Activated naive CD8-positive, alpha-beta T cell treated with anti-CD3 and anti-CD28 coated beads for 36 hours (primary cell): Measurements from ENCODE around the gene FUT2. TPM values are rescaled to one million over a fixed set of nuclear protein-coding genes. Genes with fewer than 3 reads are reported as not detected.

ENCODE experiments used
- DNase-seq: peaks from one replicate; pipeline ENCODE4 v3.0.0; 2021
- H3K27ac Mint-ChIP-seq: one replicate; pipeline ENCODE4 v1.8.0; 2022; ENCODE audit warnings: mild to moderate bottlenecking, moderate library complexity, mixed read lengths
- H3K27me3 Mint-ChIP-seq: one replicate; pipeline ENCODE4 v1.8.0; 2022; ENCODE audit warnings: mild to moderate bottlenecking, mixed read lengths
- H3K36me3 Mint-ChIP-seq: one replicate; pipeline ENCODE4 v1.8.0; 2021; ENCODE audit warnings: mild to moderate bottlenecking, mixed read lengths
- H3K4me1 Mint-ChIP-seq: one replicate; pipeline ENCODE4 v1.8.0; 2021; ENCODE audit warnings: mixed read lengths
- H3K4me3 Mint-ChIP-seq: one replicate; pipeline ENCODE4 v1.8.0; 2022; ENCODE audit warnings: mild to moderate bottlenecking, moderate library complexity, mixed read lengths
- H3K9me3 Mint-ChIP-seq: one replicate; pipeline ENCODE4 v1.8.0; 2022; ENCODE audit warnings: mixed read lengths
- total RNA-seq, 2 experiments: library from RNA; stranded (reverse); gene quantifications; one replicate each; pipeline ENCODE4 v1.2.3, GENCODE V29; 2021

FUT2 gene
- total RNA-seq, 2 experiments from 2014 or later: not detected

GRCh38 chr19:48745208-48745995, 49.6 kb downstream of the FUT2 start:
- peaks cover 36% of the 10 kb centered on the region for H3K27me3 Mint-ChIP-seq
- peak; percentile 44 for DNase-seq
- H3K4me1 Mint-ChIP-seq: peaks cover 16% of the 10 kb centered on the region
- H3K36me3 Mint-ChIP-seq: peaks cover 2% of the 10 kb centered on the region
- no peak overlapping the region for H3K4me3 Mint-ChIP-seq
- H3K27ac Mint-ChIP-seq: no peak overlapping the region
- H3K9me3 Mint-ChIP-seq: peaks cover 2% of the 10 kb centered on the region

- no peak overlapping the region for H3K27ac Mint-ChIP-seq
- peaks cover 16% of the 10 kb centered on the region for H3K4me1 Mint-ChIP-seq
Measured at GRCh38 chr19:48746110-48746509, 50.3 kb downstream of the FUT2 start.

GRCh38 chr19:48746738-48747575, 51.2 kb downstream of the FUT2 start, which contains the start of gene IZUMO1:
TSS of gene IZUMO1 (minus strand) at chr19:48746909. CDS start at chr19:48745859, 1,050 bp downstream.
- H3K9me3 Mint-ChIP-seq: peaks cover 2% of the 10 kb centered on the region
- peaks cover 36% of the 10 kb centered on the region for H3K27me3 Mint-ChIP-seq
- peaks cover 11% of the 10 kb centered on the region for H3K4me1 Mint-ChIP-seq
- peaks cover 2% of the 10 kb centered on the region for H3K36me3 Mint-ChIP-seq
- DNase-seq: peak; percentile 50
- no peak within 1 kb of the TSS for H3K4me3 Mint-ChIP-seq
- peak within 1 kb of the TSS; percentile 29 for H3K27ac Mint-ChIP-seq

More at GRCh38 chr19:48746110-48746509, 50.3 kb downstream of the FUT2 start:
- Mint-ChIP-seq H3K27me3 (peaks cover 33% of the 10 kb centered on the region), H3K4me3 (no peak overlapping the region), H3K36me3 (peaks cover 2% of the 10 kb centered on the region), H3K9me3 (peaks cover 2% of the 10 kb centered on the region)
- no peak for DNase-seq

GRCh38 chr19:48749571-48750198, 53.9 kb downstream of the FUT2 start:
- H3K27ac Mint-ChIP-seq: no peak overlapping the region
- peaks cover 23% of the 10 kb centered on the region for H3K4me1 Mint-ChIP-seq
- no peak overlapping the region for H3K4me3 Mint-ChIP-seq
- peaks cover 44% of the 10 kb centered on the region for H3K27me3 Mint-ChIP-seq
- H3K36me3 Mint-ChIP-seq: peaks cover 2% of the 10 kb centered on the region
- H3K9me3 Mint-ChIP-seq: peaks cover 2% of the 10 kb centered on the region
- DNase-seq: no peak

- Mint-ChIP-seq H3K4me1 (peaks cover 23% of the 10 kb centered on the region), H3K9me3 (peaks cover 2% of the 10 kb centered on the region), H3K4me3 (no peak overlapping the region), H3K27ac (no peak overlapping the region), H3K36me3 (peaks cover 2% of the 10 kb centered on the region), H3K27me3 (peaks cover 46% of the 10 kb centered on the region)
- DNase-seq: no peak
Measured at GRCh38 chr19:48750351-48750750, 54.6 kb downstream of the FUT2 start.

- Mint-ChIP-seq H3K36me3 (peaks cover 2% of the 10 kb centered on the region), H3K4me1 (peaks cover 21% of the 10 kb centered on the region), H3K9me3 (peaks cover 2% of the 10 kb centered on the region)
Measured at GRCh38 chr19:48750771-48751504, 55.2 kb downstream of the FUT2 start.

GRCh38 chr19:48751845-48752495, 56.2 kb downstream of the FUT2 start:
- Mint-ChIP-seq H3K4me3 (peak overlapping the region; percentile 51), H3K9me3 (no peaks in the 10 kb centered on the region), H3K36me3 (no peaks in the 10 kb centered on the region), H3K27ac (no peak overlapping the region), H3K4me1 (peaks cover 14% of the 10 kb centered on the region), H3K27me3 (peaks cover 37% of the 10 kb centered on the region)
- DNase-seq: no peak

More at GRCh38 chr19:48750771-48751504, 55.2 kb downstream of the FUT2 start:
- peaks cover 44% of the 10 kb centered on the region for H3K27me3 Mint-ChIP-seq
- no peak overlapping the region for H3K27ac Mint-ChIP-seq
- DNase-seq: no peak
- peak overlapping the region; percentile 14 for H3K4me3 Mint-ChIP-seq

GRCh38 chr19:48752496-48753365, 57.0 kb downstream of the FUT2 start, which contains the start of gene FUT1:
TSS of gene FUT1 (minus strand) at chr19:48752641. CDS start at chr19:48751281, 1,360 bp downstream.
- Mint-ChIP-seq H3K4me1 (peaks cover 12% of the 10 kb centered on the region), H3K27ac (no peak within 1 kb of the TSS), H3K9me3 (no peaks in the 10 kb centered on the region), H3K27me3 (peaks cover 37% of the 10 kb centered on the region), H3K36me3 (no peaks in the 10 kb centered on the region), H3K4me3 (peak within 1 kb of the TSS; percentile 72)
- DNase-seq: peak; percentile 52

GRCh38 chr19:48755084-48755641, 59.4 kb downstream of the FUT2 start, which contains the start of gene FGF21:
TSS of gene FGF21 (plus strand) at chr19:48755524. CDS start at chr19:48756237, 713 bp downstream.
- H3K4me3 Mint-ChIP-seq: no peak within 1 kb of the TSS
- no peaks in the 10 kb centered on the region for H3K9me3 Mint-ChIP-seq
- no peak for DNase-seq

More at GRCh38 chr19:48755084-48755641, 59.4 kb downstream of the FUT2 start, which contains the start of gene FGF21:
- Mint-ChIP-seq H3K27ac (no peak within 1 kb of the TSS), H3K4me1 (peaks cover 12% of the 10 kb centered on the region), H3K36me3 (no peaks in the 10 kb centered on the region), H3K27me3 (peaks cover 40% of the 10 kb centered on the region)

Other genes starting within 250 kb of the FUT2 start
- 10 to 100 TPM; 91.1 to 98.5 TPM for gene GRWD1, start 250.0 kb upstream of the FUT2 start, total RNA-seq
- gene KCNJ14, start 240.4 kb upstream of the FUT2 start, total RNA-seq: 1 to 10 TPM; 1.4 to 1.5 TPM
- gene CYTH2, start 226.6 kb upstream of the FUT2 start, total RNA-seq: 10 to 100 TPM; 18.2 to 21.7 TPM
- gene LMTK3, start 184.1 kb upstream of the FUT2 start, total RNA-seq: 1 to 10 TPM; 2.2 to 2.8 TPM
- not detected for gene SULT2B1, start 143.8 kb upstream of the FUT2 start, total RNA-seq
- gene SPACA4, start 89.2 kb upstream of the FUT2 start, total RNA-seq: not detected
- 1 to 10 TPM; 4.4 TPM for gene FAM83E, start 80.9 kb upstream of the FUT2 start, total RNA-seq
- gene RPL18, start 76.8 kb upstream of the FUT2 start, total RNA-seq: 1,000 to 10,000 TPM; 1,968 to 2,008 TPM
- 10 to 100 TPM; 36.7 to 40.8 TPM for gene SPHK2, start 76.5 kb upstream of the FUT2 start, total RNA-seq
- gene DBP, start 58.6 kb upstream of the FUT2 start, total RNA-seq: 10 to 100 TPM in 1 of 2 experiments, 1 to 10 TPM in 1; 9.3 to 10.1 TPM
- gene CA11, start 49.8 kb upstream of the FUT2 start, total RNA-seq: 10 to 100 TPM; 11.9 to 14.1 TPM
- under 1 TPM; 0.21 to 0.24 TPM for gene NTN5, start 23.0 kb upstream of the FUT2 start, total RNA-seq
- gene MAMSTR, start 23.8 kb downstream of the FUT2 start, total RNA-seq: under 1 TPM; 0.41 to 0.46 TPM
- under 1 TPM; 0.40 to 0.49 TPM for gene RASIP1, start 44.6 kb downstream of the FUT2 start, total RNA-seq
- gene IZUMO1, start 50.9 kb downstream of the FUT2 start, total RNA-seq: not detected
- under 1 TPM; 0.06 to 0.12 TPM for gene FUT1, start 56.7 kb downstream of the FUT2 start, total RNA-seq
- gene FGF21, start 59.6 kb downstream of the FUT2 start, total RNA-seq: not detected
- 10 to 100 TPM; 62.6 to 63.6 TPM for gene BCAT2, start 115.1 kb downstream of the FUT2 start, total RNA-seq
- gene HSD17B14, start 140.5 kb downstream of the FUT2 start, total RNA-seq: under 1 TPM; 0.35 to 0.66 TPM
- gene PLEKHA4, start 172.6 kb downstream of the FUT2 start, total RNA-seq: 1 to 10 TPM; 5.8 to 7.6 TPM
- 10 to 100 TPM; 60.8 to 65.4 TPM for gene PPP1R15A, start 176.4 kb downstream of the FUT2 start, total RNA-seq
- gene TULP2, start 202.8 kb downstream of the FUT2 start, total RNA-seq: under 1 TPM; 0.12 to 0.16 TPM
- gene NUCB1, start 204.3 kb downstream of the FUT2 start, total RNA-seq: 10 to 100 TPM; 90.6 to 91.7 TPM
- gene DHDH, start 237.7 kb downstream of the FUT2 start, total RNA-seq: 1 to 10 TPM in 1 of 2 experiments, under 1 TPM in 1; 0.74 to 1.1 TPM